Posterior cingulate gyrus (tissue), 11 donors: ENCODE data around the gene VPS37D.

Source experiments
- DNase-seq, 10 donors: peaks; one replicate each; pipeline versions ENCODE4 v3.0.0 to v3.0.0-alpha.2; 2020 to 2021; ENCODE audit warnings: mixed read lengths in 3 of 10
- intact Hi-C: fragments of 100-400 bp; cut with DNase I; formaldehyde crosslinking; loops from one replicate; pipeline ENCODE4 v1.15.1; 2023

VPS37D gene

DNA sequence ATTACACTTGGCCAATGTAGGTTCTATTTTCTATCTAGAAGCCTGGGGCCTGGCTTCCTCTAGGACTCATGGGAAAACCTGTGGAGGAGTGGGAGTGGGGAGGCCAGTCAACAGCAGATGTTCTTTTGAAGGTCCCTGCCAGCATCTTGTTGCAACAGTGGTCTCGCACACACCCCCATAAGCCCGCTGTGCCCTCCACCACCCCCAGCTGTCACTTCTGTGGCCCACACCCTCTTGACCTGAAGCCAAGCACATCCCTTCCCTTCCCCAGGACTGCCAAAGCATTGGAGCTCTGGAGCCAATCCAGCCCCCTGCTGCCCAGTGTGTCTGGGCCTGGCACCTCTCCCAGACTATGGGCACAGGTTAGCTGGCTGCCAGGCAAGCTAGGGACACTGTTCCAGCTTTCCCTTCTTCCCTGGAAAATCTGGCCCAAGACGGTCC, 53.8 kb downstream of the VPS37D start:
- peak in 9 of 10 donors; percentile 56 to 95 (median 73) for DNase-seq
- intact Hi-C loops = loop anchor here (5.0 kb wide), 1 partner anchor 54 kb away; the partner anchor contains the start of gene VPS37D
